ENCODE results near the gene CAPN14. TPM values are rescaled to one million over a fixed set of nuclear protein-coding genes. Genes with fewer than 3 reads are reported as not detected.

Gene CAPN14
- total RNA-seq, 1 donor from 2014 or later: 0.14 TPM

GRCh38 chr2:31258351-31258750 is 41.0 kb upstream of the CAPN14 start:
- Histone ChIP-seq H4K20me1 (ENCODE audit: insufficient read depth, low read length) (peaks cover 25% of the 10 kb centered on the region), H3K27me3 (ENCODE audit: insufficient read depth, low read length) (no peaks in the 10 kb centered on the region), H3K4me3 (ENCODE audit: insufficient read depth, low read depth, low read length) (no peak overlapping the region), H3K4me1 (ENCODE audit: insufficient read depth, low read length) (no peaks in the 10 kb centered on the region), H3K27ac (ENCODE audit: low read depth, low read length) (no peak overlapping the region), H3K9me3 (ENCODE audit: insufficient read depth, low read depth, low read length) (no peaks in the 10 kb centered on the region), H3K4me2 (ENCODE audit: low read length) (no peak overlapping the region), H2AFZ (ENCODE audit: low read depth, low read length) (no peak overlapping the region), H3K9ac (ENCODE audit: low read length) (no peak overlapping the region), H3K79me2 (ENCODE audit: insufficient read depth, low read length) (no peaks in the 10 kb centered on the region), H3K36me3 (ENCODE audit: insufficient read depth, low read length) (peaks cover 8% of the 10 kb centered on the region)
- no peak overlapping the region for H3K4me3 Mint-ChIP-seq (ENCODE audit: unreplicated experiment)
- no peak overlapping the region for H3K27ac Mint-ChIP-seq (ENCODE audit: unreplicated experiment)
- peaks cover 30% of the 10 kb centered on the region for H3K36me3 Mint-ChIP-seq (ENCODE audit: low read depth, unreplicated experiment)
- no peak for DNase-seq (ENCODE audit: low read depth)
- no peaks in the 10 kb centered on the region for H3K4me1 Mint-ChIP-seq (ENCODE audit: low read depth, unreplicated experiment)
- no peak for FAIRE-seq
- no peaks in the 10 kb centered on the region for H3K9me3 Mint-ChIP-seq (ENCODE audit: unreplicated experiment)
- TF ChIP-seq EZH2 (IDR thresholded peaks at IDR 0.05; ENCODE audit: insufficient read depth, low read length) (no peak), CTCF (IDR thresholded peaks at IDR 0.05; ENCODE audit: insufficient read depth, low read depth, low read length) (no peak)
- no peaks in the 10 kb centered on the region for H3K27me3 Mint-ChIP-seq (ENCODE audit: low read depth, unreplicated experiment)

- H3K4me1 ChIP-seq (ENCODE audit: insufficient read depth, low read length): no peaks in the 10 kb centered on the region
- H3K4me2 ChIP-seq (ENCODE audit: low read length): no peak overlapping the region
- Mint-ChIP-seq H3K4me1 (ENCODE audit: low read depth, unreplicated experiment) (no peaks in the 10 kb centered on the region), H3K9me3 (ENCODE audit: unreplicated experiment) (no peaks in the 10 kb centered on the region), H3K36me3 (ENCODE audit: low read depth, unreplicated experiment) (peaks cover 27% of the 10 kb centered on the region), H3K4me3 (ENCODE audit: unreplicated experiment) (no peak overlapping the region), H3K27ac (ENCODE audit: unreplicated experiment) (no peak overlapping the region), H3K27me3 (ENCODE audit: low read depth, unreplicated experiment) (no peaks in the 10 kb centered on the region)
- no peaks in the 10 kb centered on the region for H3K79me2 ChIP-seq (ENCODE audit: insufficient read depth, low read length)
- H2AFZ ChIP-seq (ENCODE audit: low read depth, low read length): no peak overlapping the region
- no peak for TF ChIP-seq CTCF (IDR thresholded peaks at IDR 0.05; ENCODE audit: insufficient read depth, low read depth, low read length)
- no peak for TF ChIP-seq EZH2 (IDR thresholded peaks at IDR 0.05; ENCODE audit: insufficient read depth, low read length)
- no peak overlapping the region for H3K27ac ChIP-seq (ENCODE audit: low read depth, low read length)
- H3K9me3 ChIP-seq (ENCODE audit: insufficient read depth, low read depth, low read length): no peaks in the 10 kb centered on the region
- DNase-seq (ENCODE audit: low read depth) (no peak), FAIRE-seq (no peak)
- peaks cover 37% of the 10 kb centered on the region for H4K20me1 ChIP-seq (ENCODE audit: insufficient read depth, low read length)
- H3K36me3 ChIP-seq (ENCODE audit: insufficient read depth, low read length): peaks cover 9% of the 10 kb centered on the region
- no peaks in the 10 kb centered on the region for H3K27me3 ChIP-seq (ENCODE audit: insufficient read depth, low read length)
- no peak overlapping the region for H3K4me3 ChIP-seq (ENCODE audit: insufficient read depth, low read depth, low read length)
- no peak overlapping the region for H3K9ac ChIP-seq (ENCODE audit: low read length)
Observed at GRCh38 chr2:31256611-31257382, 39.5 kb upstream of the CAPN14 start.

GRCh38 chr2:31255911-31256571 is 38.7 kb upstream of the CAPN14 start:
- Histone ChIP-seq H3K36me3 (ENCODE audit: insufficient read depth, low read length) (peaks cover 11% of the 10 kb centered on the region), H3K4me2 (ENCODE audit: low read length) (no peak overlapping the region), H3K9me3 (ENCODE audit: insufficient read depth, low read depth, low read length) (no peaks in the 10 kb centered on the region), H3K79me2 (ENCODE audit: insufficient read depth, low read length) (no peaks in the 10 kb centered on the region), H3K4me3 (ENCODE audit: insufficient read depth, low read depth, low read length) (no peak overlapping the region), H3K27ac (ENCODE audit: low read depth, low read length) (no peak overlapping the region), H3K4me1 (ENCODE audit: insufficient read depth, low read length) (no peaks in the 10 kb centered on the region), H3K9ac (ENCODE audit: low read length) (no peak overlapping the region), H4K20me1 (ENCODE audit: insufficient read depth, low read length) (peaks cover 38% of the 10 kb centered on the region), H2AFZ (ENCODE audit: low read depth, low read length) (no peak overlapping the region), H3K27me3 (ENCODE audit: insufficient read depth, low read length) (no peaks in the 10 kb centered on the region)
- Mint-ChIP-seq H3K4me1 (ENCODE audit: low read depth, unreplicated experiment) (no peaks in the 10 kb centered on the region), H3K4me3 (ENCODE audit: unreplicated experiment) (no peak overlapping the region), H3K36me3 (ENCODE audit: low read depth, unreplicated experiment) (peaks cover 22% of the 10 kb centered on the region), H3K27ac (ENCODE audit: unreplicated experiment) (no peak overlapping the region), H3K9me3 (ENCODE audit: unreplicated experiment) (no peaks in the 10 kb centered on the region), H3K27me3 (ENCODE audit: low read depth, unreplicated experiment) (no peaks in the 10 kb centered on the region)
- FAIRE-seq (no peak), DNase-seq (ENCODE audit: low read depth) (no peak)
- TF ChIP-seq EZH2 (IDR thresholded peaks at IDR 0.05; ENCODE audit: insufficient read depth, low read length): no peak
- TF ChIP-seq CTCF (IDR thresholded peaks at IDR 0.05; ENCODE audit: insufficient read depth, low read depth, low read length): no peak

All from astrocyte (in vitro differentiated cells and primary cell).